ENCODE measurements around the gene ADGRV1. TPM values are rescaled to one million over a fixed set of nuclear protein-coding genes. Genes with fewer than 3 reads are reported as not detected.

ADGRV1 gene
- total RNA-seq, 4 donors from 2014 or later, result 129 to 158 (median 145) TPM

DNA sequence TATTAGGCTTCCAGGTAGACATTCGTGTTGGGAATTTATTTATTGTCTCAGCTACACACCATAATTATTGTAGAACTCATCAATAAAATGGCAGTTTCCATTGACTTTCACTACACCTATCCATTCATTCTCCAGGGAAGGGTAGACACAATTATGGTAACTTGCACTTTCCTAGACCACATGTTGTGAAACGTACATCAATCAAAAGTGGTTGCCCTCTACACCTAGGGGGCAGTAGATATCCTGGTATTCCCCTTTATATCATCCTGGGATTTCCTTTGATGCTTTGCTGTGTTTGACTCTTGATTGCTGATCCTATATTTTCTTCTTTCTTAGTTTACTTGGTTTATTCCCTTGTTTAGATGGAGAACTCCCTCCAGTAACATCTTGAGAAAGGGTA is 47.9 kb downstream of the ADGRV1 start:
- no peak for TF ChIP-seq POLR2A (IDR thresholded peaks at IDR 0.05)
- TF ChIP-seq, protein P1, sequence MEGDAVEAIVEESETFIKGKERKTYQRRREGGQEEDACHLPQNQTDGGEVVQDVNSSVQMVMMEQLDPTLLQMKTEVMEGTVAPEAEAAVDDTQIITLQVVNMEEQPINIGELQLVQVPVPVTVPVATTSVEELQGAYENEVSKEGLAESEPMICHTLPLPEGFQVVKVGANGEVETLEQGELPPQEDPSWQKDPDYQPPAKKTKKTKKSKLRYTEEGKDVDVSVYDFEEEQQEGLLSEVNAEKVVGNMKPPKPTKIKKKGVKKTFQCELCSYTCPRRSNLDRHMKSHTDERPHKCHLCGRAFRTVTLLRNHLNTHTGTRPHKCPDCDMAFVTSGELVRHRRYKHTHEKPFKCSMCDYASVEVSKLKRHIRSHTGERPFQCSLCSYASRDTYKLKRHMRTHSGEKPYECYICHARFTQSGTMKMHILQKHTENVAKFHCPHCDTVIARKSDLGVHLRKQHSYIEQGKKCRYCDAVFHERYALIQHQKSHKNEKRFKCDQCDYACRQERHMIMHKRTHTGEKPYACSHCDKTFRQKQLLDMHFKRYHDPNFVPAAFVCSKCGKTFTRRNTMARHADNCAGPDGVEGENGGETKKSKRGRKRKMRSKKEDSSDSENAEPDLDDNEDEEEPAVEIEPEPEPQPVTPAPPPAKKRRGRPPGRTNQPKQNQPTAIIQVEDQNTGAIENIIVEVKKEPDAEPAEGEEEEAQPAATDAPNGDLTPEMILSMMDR (IDR thresholded peaks at IDR 0.05), result peak in 3 of 6 experiments; percentile 18 to 30 (median 18)
- no peak for DNase-seq
- Histone ChIP-seq H3K27me3 (no peaks in the 10 kb centered on the region), H3K4me3 (replicated peaks in 1 of 3) (no peak overlapping the region), H3K36me3 (no peaks in the 10 kb centered on the region), H3K9me3 (no peaks in the 10 kb centered on the region), H3K4me1 (no peaks in the 10 kb centered on the region), H3K27ac (no peak overlapping the region)
- intact Hi-C loops (cut with DNase I), result no loop called here
- WGBS, 2 donors, result 64 to 70% methylated on average over 2 of the region's 2 CpGs

DNA sequence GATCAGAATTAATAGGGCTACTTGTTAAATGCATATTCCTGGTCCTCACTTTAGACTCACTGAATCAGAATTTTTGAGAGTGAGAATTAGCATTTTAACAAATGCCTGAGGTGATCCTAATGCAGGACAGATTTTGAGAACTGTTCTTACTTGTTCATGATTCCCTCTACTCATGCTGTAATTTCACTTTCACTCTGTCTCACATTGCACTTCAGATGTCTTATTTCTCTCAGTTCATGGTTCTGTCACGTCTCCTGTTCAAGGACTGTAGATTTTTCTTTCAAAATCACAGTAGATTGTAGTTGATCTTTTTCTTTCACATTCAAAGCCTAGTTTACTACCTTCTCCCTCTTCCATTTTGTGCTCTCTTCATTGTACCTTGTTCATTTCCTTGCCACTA is 54.3 kb downstream of the ADGRV1 start:
- TF ChIP-seq, protein P1 (IDR thresholded peaks at IDR 0.05), result no peak
- no peak for TF ChIP-seq POLR2A (IDR thresholded peaks at IDR 0.05)
- Histone ChIP-seq H3K27ac (peak overlapping the region in 2 of 3 donors; percentile 11 to 57), H3K27me3 (no peaks in the 10 kb centered on the region), H3K4me3 (replicated peaks in 1 of 3) (no peak overlapping the region), H3K36me3 (no peaks in the 10 kb centered on the region), H3K4me1 (peaks cover 9 to 11% of the 10 kb centered on the region in 2 donors), H3K9me3 (no peaks in the 10 kb centered on the region)
- DNase-seq, result no peak
- intact Hi-C loops (cut with DNase I), result no loop called here
- 29 to 53% methylated on average over 1 of the region's 1 CpG for WGBS, 2 donors

DNA sequence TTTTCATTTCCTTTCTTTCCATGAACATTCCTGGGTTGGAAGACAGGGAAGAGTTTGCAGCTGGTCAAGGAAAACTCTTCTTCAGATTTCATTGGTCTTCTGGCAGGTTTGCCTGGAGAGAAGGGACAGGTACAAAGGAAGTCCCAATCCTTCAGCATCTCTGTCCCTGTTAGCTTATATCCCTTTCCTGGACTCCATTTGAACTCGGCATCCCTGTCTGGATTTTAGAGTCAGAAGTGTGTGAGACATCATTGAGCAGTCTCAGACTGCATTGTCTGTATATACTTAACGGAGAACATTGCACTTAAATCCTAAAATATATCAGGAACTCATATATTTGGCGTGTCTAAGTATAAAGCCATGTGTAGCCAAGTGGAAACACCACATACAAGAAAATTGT is 54.9 kb downstream of the ADGRV1 start:
- intact Hi-C loops (cut with DNase I), result no loop called here
- Histone ChIP-seq H3K27me3 (no peaks in the 10 kb centered on the region), H3K4me3 (replicated peaks in 1 of 3) (no peak overlapping the region), H3K9me3 (no peaks in the 10 kb centered on the region), H3K27ac (peak overlapping the region in 2 of 3 donors; percentile 11 to 57), H3K36me3 (no peaks in the 10 kb centered on the region), H3K4me1 (peaks cover 9 to 11% of the 10 kb centered on the region in 2 donors)
- WGBS, 2 donors, result 77 to 85% methylated on average over 3 of the region's 3 CpGs
- TF ChIP-seq, protein P1 (IDR thresholded peaks at IDR 0.05), result no peak
- TF ChIP-seq POLR2A (IDR thresholded peaks at IDR 0.05), result no peak
- DNase-seq, result no peak

DNA sequence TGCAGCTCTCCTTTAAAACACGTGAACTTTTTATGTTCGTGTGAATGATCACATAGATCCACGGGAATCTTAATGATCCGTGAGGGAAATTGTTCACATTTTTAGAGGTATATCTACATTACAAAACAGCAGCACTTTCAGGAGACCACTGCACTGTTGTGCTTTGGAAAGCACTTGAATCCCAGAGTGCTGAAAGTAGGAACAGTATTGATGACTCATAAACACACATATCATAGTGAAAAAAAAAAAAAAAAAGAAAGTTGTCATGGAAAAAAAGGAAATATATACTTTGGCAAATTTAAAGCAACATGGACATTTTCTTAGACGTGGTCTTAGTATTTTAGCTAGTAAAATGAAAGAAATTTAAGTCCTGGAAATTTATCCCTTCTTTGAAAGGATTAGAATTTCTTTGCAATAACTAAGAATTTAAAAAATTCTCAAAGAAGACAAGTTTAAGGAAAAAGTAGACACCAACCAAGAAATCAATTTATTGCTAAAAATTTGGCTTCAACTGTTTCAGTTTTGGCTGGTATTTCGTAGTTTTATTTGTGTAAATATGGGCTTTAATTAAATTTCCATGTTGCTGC is 55.4 kb downstream of the ADGRV1 start:
- Histone ChIP-seq H3K36me3 (no peaks in the 10 kb centered on the region), H3K27ac (peak overlapping the region in 1 of 3 donors; percentile 11), H3K4me3 (replicated peaks in 1 of 3) (no peak overlapping the region), H3K4me1 (peaks cover 9 to 11% of the 10 kb centered on the region in 2 donors), H3K9me3 (no peaks in the 10 kb centered on the region), H3K27me3 (no peaks in the 10 kb centered on the region)
- no peak for DNase-seq
- WGBS, 2 donors, result 64 to 77% methylated on average over 6 of the region's 6 CpGs
- intact Hi-C loops (cut with DNase I), result no loop called here
- no peak for TF ChIP-seq POLR2A (IDR thresholded peaks at IDR 0.05)
- TF ChIP-seq, protein P1 (IDR thresholded peaks at IDR 0.05), result no peak

DNA sequence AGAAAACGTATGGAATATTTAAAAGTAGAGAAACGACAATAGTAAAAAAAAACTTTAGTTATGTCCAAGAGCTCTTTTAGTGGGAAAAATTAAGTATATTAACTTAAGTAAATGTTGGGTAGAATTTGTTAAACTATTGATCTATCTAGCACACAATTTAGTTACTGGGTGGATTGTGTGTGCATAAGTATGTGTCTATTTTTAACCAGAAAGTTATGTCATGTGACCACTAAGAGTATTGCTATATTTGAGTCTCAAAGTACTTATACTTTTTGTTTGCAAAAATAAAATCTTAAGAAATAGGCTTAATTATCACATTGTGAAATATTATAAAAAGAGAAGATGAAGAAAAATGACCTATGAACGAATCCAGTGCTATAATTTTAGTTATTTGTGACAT is 56.8 kb downstream of the ADGRV1 start:
- DNase-seq, result no peak
- intact Hi-C loops (cut with DNase I), result no loop called here
- TF ChIP-seq POLR2A (IDR thresholded peaks at IDR 0.05), result no peak
- TF ChIP-seq, protein P1 (IDR thresholded peaks at IDR 0.05), result no peak
- H3K27me3 ChIP-seq, result no peaks in the 10 kb centered on the region
- H3K4me1 ChIP-seq, result peaks cover 9 to 11% of the 10 kb centered on the region in 2 donors
- 90 to 91% methylated on average over 3 of the region's 3 CpGs for WGBS, 2 donors
- H3K36me3 ChIP-seq, result no peaks in the 10 kb centered on the region
- no peaks in the 10 kb centered on the region for H3K9me3 ChIP-seq
- H3K4me3 ChIP-seq (replicated peaks in 1 of 3), result no peak overlapping the region
- no peak overlapping the region for H3K27ac ChIP-seq

Data from thyroid gland (tissue), 4 donors.